Adrenal gland (tissue), 5 donors: ENCODE measurements around the gene STMN3.

Experiments used
- CTCF ChIP-seq, 6 experiments: fragments of 450-650 bp in 4 of 6; fragments of 200-600 bp in 2 of 6; sonication (generic) in 1 of 6; IDR thresholded peaks; 1 replicate in 5 of 6; 2 replicates in 1 of 6; pipeline versions ENCODE4 v1.5.1 to v1.8.0; 2016 to 2021; ENCODE audit warnings: antibody characterized with exemption in 6 of 6, mild to moderate bottlenecking in 2 of 6, moderate library complexity in 1 of 6
- POLR2A ChIP-seq, 2 donors: fragments of 450-650 bp; IDR thresholded peaks; one replicate each; pipeline ENCODE4 v1.6.1; 2017; ENCODE audit warnings: antibody characterized with exemption in 2 of 2, mild to moderate bottlenecking in 2 of 2, moderate library complexity in 1 of 2
- donor health status: DM: no; HTN: no; CAD: no.

- no peak for TF ChIP-seq CTCF (IDR thresholded peaks at IDR 0.05)
- TF ChIP-seq POLR2A (IDR thresholded peaks at IDR 0.05), result no peak
These were observed 9.7 kb downstream of the STMN3 start for GRCh38 chr20:63643499-63643898.
